ENCODE data around the gene CDX1. TPM values are rescaled to one million over a fixed set of nuclear protein-coding genes. Genes with fewer than 3 reads are reported as not detected.

CDX1 gene
- total RNA-seq, 1 donor from 2014 or later = 1.0 TPM

DNA sequence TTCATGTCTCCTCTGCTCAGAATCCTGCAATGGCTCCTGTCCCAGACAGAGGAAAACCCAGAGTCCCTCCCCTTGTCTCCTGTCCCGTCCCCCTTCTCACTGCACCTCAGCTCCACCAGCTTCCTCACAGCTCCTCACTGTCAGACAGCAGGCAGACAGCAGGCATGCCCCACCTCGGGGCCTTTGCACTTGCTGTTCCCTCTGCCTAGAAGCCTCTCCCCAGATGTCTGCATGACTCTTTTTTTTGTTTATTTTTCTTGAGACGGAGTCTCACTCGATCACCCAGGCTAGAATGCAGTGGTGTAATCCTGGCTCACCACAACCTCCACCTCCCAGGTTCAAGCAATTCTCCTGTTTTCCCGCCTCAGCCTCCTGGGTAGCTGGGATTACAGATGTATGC, 14.4 kb downstream of the CDX1 start:
- no peaks in the 10 kb centered on the region for H3K27me3 Mint-ChIP-seq (ENCODE audit: unreplicated experiment)
- H3K4me3 Mint-ChIP-seq (ENCODE audit: unreplicated experiment) = no peak overlapping the region
- no peak overlapping the region for H3K27ac Mint-ChIP-seq (ENCODE audit: unreplicated experiment)
- no peak for DNase-seq (ENCODE audit: extremely low spot score, unreplicated experiment)
- H3K9me3 Mint-ChIP-seq (ENCODE audit: unreplicated experiment) = no peaks in the 10 kb centered on the region
- TF ChIP-seq, protein P1, sequence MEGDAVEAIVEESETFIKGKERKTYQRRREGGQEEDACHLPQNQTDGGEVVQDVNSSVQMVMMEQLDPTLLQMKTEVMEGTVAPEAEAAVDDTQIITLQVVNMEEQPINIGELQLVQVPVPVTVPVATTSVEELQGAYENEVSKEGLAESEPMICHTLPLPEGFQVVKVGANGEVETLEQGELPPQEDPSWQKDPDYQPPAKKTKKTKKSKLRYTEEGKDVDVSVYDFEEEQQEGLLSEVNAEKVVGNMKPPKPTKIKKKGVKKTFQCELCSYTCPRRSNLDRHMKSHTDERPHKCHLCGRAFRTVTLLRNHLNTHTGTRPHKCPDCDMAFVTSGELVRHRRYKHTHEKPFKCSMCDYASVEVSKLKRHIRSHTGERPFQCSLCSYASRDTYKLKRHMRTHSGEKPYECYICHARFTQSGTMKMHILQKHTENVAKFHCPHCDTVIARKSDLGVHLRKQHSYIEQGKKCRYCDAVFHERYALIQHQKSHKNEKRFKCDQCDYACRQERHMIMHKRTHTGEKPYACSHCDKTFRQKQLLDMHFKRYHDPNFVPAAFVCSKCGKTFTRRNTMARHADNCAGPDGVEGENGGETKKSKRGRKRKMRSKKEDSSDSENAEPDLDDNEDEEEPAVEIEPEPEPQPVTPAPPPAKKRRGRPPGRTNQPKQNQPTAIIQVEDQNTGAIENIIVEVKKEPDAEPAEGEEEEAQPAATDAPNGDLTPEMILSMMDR (IDR thresholded peaks at IDR 0.05) = no peak
- H3K4me1 Mint-ChIP-seq (ENCODE audit: unreplicated experiment) = peaks cover 11% of the 10 kb centered on the region
- no peaks in the 10 kb centered on the region for H3K36me3 Mint-ChIP-seq (ENCODE audit: unreplicated experiment)

DNA sequence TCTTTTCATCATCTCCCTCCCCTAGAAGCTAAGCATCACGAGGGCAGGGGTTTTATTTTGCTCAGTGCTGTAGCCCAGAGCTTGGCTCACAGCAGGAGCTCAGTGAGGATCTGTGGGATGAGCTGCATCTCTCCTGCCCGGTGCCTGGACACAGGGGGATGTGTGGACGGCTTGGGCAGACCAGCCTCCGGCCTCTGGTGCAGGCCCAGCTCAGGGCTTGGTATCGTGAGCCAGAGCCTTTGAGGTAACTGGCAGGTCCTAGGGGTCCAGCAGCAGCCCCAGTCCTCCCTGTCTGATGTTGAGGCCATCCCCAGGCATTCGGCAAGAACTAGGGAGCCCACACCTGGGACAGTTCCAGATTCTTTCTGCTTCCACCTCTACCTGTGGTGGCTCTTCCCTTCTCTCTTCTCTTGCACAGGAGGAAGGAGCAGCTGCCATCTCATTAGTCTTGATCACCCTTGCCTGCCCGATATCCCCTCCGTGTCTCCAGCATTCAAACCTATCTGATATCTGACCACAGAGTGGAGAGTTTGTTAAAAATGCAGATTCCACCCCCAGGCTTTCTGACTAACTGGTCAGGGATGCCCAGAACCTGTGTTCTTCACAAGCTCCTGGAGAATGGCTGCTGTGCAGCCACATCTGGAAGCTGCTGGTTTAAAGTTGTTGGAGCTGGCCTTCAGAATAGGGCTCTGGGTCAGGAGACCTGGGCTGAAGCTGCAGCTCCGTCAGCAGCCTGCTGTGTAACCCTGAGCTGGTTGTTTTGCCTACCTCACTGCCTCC, 15.4 kb downstream of the CDX1 start:
- Mint-ChIP-seq H3K36me3 (ENCODE audit: unreplicated experiment) (no peaks in the 10 kb centered on the region), H3K4me3 (ENCODE audit: unreplicated experiment) (no peak overlapping the region), H3K27me3 (ENCODE audit: unreplicated experiment) (no peaks in the 10 kb centered on the region), H3K4me1 (ENCODE audit: unreplicated experiment) (peaks cover 7% of the 10 kb centered on the region), H3K27ac (ENCODE audit: unreplicated experiment) (no peak overlapping the region), H3K9me3 (ENCODE audit: unreplicated experiment) (no peaks in the 10 kb centered on the region)
- TF ChIP-seq, protein P1 (IDR thresholded peaks at IDR 0.05) = no peak
- no peak for DNase-seq (ENCODE audit: extremely low spot score, unreplicated experiment)

DNA sequence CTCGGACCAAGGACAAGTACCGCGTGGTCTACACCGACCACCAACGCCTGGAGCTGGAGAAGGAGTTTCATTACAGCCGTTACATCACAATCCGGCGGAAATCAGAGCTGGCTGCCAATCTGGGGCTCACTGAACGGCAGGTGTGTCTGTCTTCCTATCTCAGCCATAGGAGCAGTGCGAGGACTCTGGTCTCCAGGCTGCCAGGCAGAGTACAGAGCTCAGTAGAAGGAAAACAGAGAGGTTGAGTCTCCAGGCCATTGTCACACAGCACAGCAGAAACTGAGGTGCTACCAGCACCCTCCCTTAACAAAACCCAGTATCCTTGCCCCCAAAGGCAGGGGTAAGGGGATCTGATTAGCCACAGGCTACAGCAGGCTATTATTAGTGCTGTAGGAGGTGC, 16.2 kb downstream of the CDX1 start:
- H3K4me3 Mint-ChIP-seq (ENCODE audit: unreplicated experiment) = no peak overlapping the region
- H3K4me1 Mint-ChIP-seq (ENCODE audit: unreplicated experiment) = peaks cover 5% of the 10 kb centered on the region
- peaks cover 6% of the 10 kb centered on the region for H3K27me3 Mint-ChIP-seq (ENCODE audit: unreplicated experiment)
- no peaks in the 10 kb centered on the region for H3K9me3 Mint-ChIP-seq (ENCODE audit: unreplicated experiment)
- H3K36me3 Mint-ChIP-seq (ENCODE audit: unreplicated experiment) = no peaks in the 10 kb centered on the region
- H3K27ac Mint-ChIP-seq (ENCODE audit: unreplicated experiment) = no peak overlapping the region
- DNase-seq (ENCODE audit: extremely low spot score, unreplicated experiment) = no peak
- TF ChIP-seq, protein P1 (IDR thresholded peaks at IDR 0.05) = no peak

DNA sequence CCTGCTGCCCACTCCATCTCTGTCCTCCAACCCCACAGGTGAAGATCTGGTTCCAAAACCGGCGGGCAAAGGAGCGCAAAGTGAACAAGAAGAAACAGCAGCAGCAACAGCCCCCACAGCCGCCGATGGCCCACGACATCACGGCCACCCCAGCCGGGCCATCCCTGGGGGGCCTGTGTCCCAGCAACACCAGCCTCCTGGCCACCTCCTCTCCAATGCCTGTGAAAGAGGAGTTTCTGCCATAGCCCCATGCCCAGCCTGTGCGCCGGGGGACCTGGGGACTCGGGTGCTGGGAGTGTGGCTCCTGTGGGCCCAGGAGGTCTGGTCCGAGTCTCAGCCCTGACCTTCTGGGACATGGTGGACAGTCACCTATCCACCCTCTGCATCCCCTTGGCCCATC, 16.9 kb downstream of the CDX1 start:
- no peak overlapping the region for H3K4me3 Mint-ChIP-seq (ENCODE audit: unreplicated experiment)
- H3K36me3 Mint-ChIP-seq (ENCODE audit: unreplicated experiment) = no peaks in the 10 kb centered on the region
- H3K27me3 Mint-ChIP-seq (ENCODE audit: unreplicated experiment) = peaks cover 8% of the 10 kb centered on the region
- no peaks in the 10 kb centered on the region for H3K9me3 Mint-ChIP-seq (ENCODE audit: unreplicated experiment)
- H3K4me1 Mint-ChIP-seq (ENCODE audit: unreplicated experiment) = peaks cover 5% of the 10 kb centered on the region
- DNase-seq (ENCODE audit: extremely low spot score, unreplicated experiment) = no peak
- TF ChIP-seq, protein P1 (IDR thresholded peaks at IDR 0.05) = no peak
- no peak overlapping the region for H3K27ac Mint-ChIP-seq (ENCODE audit: unreplicated experiment)

DNA sequence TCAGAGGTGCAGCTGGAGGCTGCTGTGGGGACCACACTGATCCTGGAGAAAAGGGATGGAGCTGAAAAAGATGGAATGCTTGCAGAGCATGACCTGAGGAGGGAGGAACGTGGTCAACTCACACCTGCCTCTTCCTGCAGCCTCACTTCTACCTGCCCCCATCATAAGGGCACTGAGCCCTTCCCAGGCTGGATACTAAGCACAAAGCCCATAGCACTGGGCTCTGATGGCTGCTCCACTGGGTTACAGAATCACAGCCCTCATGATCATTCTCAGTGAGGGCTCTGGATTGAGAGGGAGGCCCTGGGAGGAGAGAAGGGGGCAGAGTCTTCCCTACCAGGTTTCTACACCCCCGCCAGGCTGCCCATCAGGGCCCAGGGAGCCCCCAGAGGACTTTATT, 17.4 kb downstream of the CDX1 start:
- no peak overlapping the region for H3K4me3 Mint-ChIP-seq (ENCODE audit: unreplicated experiment)
- TF ChIP-seq, protein P1 (IDR thresholded peaks at IDR 0.05) = no peak
- no peak overlapping the region for H3K27ac Mint-ChIP-seq (ENCODE audit: unreplicated experiment)
- DNase-seq (ENCODE audit: extremely low spot score, unreplicated experiment) = no peak
- peaks cover 5% of the 10 kb centered on the region for H3K4me1 Mint-ChIP-seq (ENCODE audit: unreplicated experiment)
- no peaks in the 10 kb centered on the region for H3K9me3 Mint-ChIP-seq (ENCODE audit: unreplicated experiment)
- H3K36me3 Mint-ChIP-seq (ENCODE audit: unreplicated experiment) = no peaks in the 10 kb centered on the region
- H3K27me3 Mint-ChIP-seq (ENCODE audit: unreplicated experiment) = peaks cover 9% of the 10 kb centered on the region

Data from osteocyte (in vitro differentiated cells).